HG02759 (cell line): ENCODE measurements around the gene PLA2G3.
"Not testable (repeated sequence)": the region's sequence is repeated elsewhere in the genome, so short reads cannot be mapped to it uniquely, and the experiment has no call there.

Experiments
- ATAC-seq: cut with Tn5 transposase; IDR thresholded peaks from one replicate; pipeline ENCODE4 v1.9.1; 2021; ENCODE audit warnings: mild to moderate bottlenecking, moderate library complexity; ENCODE audit not compliant: unreplicated experiment

PLA2G3 gene, protein sequence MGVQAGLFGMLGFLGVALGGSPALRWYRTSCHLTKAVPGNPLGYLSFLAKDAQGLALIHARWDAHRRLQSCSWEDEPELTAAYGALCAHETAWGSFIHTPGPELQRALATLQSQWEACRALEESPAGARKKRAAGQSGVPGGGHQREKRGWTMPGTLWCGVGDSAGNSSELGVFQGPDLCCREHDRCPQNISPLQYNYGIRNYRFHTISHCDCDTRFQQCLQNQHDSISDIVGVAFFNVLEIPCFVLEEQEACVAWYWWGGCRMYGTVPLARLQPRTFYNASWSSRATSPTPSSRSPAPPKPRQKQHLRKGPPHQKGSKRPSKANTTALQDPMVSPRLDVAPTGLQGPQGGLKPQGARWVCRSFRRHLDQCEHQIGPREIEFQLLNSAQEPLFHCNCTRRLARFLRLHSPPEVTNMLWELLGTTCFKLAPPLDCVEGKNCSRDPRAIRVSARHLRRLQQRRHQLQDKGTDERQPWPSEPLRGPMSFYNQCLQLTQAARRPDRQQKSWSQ

GRCh38 chr22:31139866-31140716 is at the start of gene PLA2G3:
TSS of gene PLA2G3 (minus strand) at chr22:31140508. CDS start at chr22:31140354, 154 bp downstream.
- ATAC-seq = no peak

- ATAC-seq = no peak
Measured at GRCh38 chr22:31187627-31188026, 47.3 kb upstream of the PLA2G3 start.

DNA sequence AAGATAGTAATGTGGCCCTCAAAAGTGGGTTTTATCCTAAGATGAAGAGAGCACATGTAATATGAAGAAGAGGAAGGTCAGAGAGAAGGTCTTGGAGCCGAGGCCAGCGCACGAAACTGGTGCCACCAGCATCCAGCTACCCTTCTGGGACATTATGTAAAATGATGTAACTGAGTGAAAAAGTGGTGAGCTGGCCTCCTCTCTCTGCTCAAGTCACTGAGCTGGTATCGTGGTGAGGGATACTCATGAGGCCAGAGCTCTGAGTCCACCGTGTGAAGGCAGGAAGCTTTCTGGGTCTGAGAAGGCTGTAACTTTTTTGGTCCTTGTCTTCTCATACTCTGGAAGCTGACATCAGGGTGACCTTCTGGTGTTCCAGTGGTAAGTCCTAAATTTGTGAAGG is 44.7 kb upstream of the PLA2G3 start:
- ATAC-seq = no peak

- ATAC-seq = no peak
Measured at GRCh38 chr22:31184015-31184414, 43.7 kb upstream of the PLA2G3 start.

DNA sequence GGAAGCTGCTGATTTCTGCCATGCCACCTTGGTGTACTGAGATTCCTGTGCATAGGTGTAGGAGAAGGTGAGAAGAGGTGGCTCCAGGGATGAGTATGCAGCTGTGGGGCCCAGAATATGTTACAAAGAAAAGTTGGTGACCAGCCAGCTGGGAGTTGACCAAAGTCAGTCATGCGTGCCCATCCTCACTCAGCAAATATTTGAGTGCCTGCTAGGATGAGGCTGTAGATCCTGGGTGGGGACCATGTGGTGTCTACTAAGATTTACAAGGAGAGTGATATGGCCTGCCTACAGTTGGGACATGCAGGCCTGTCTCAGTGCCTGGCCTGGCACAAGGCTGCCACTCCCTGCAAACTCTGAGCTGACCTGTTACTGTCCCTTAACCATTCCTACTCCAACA is 39.0 kb upstream of the PLA2G3 start:
- no peak for ATAC-seq

GRCh38 chr22:31178859-31179258 is 38.6 kb upstream of the PLA2G3 start:
- ATAC-seq = no peak

GRCh38 chr22:31177420-31178162 is 37.3 kb upstream of the PLA2G3 start:
- ATAC-seq = no peak

DNA sequence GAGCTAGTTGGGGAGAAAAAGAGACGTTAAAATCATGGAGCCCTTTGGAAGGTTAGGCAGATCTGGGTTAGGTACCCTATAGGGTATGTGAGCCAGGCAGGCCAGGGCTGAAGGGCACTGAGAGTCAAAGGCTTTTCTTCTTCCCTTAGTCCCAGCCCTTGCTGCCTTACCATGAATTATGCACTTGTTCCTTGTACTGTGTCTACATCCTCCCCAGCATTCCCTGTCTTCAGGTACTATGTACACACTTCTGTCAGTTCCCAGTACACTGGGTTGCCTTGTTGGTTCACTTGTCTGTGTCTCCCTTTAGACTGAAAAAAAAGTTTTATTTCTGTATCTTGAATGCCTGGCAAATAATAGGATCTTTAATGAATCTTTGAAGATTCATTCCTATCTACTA is 36.6 kb upstream of the PLA2G3 start:
- ATAC-seq = no peak

DNA sequence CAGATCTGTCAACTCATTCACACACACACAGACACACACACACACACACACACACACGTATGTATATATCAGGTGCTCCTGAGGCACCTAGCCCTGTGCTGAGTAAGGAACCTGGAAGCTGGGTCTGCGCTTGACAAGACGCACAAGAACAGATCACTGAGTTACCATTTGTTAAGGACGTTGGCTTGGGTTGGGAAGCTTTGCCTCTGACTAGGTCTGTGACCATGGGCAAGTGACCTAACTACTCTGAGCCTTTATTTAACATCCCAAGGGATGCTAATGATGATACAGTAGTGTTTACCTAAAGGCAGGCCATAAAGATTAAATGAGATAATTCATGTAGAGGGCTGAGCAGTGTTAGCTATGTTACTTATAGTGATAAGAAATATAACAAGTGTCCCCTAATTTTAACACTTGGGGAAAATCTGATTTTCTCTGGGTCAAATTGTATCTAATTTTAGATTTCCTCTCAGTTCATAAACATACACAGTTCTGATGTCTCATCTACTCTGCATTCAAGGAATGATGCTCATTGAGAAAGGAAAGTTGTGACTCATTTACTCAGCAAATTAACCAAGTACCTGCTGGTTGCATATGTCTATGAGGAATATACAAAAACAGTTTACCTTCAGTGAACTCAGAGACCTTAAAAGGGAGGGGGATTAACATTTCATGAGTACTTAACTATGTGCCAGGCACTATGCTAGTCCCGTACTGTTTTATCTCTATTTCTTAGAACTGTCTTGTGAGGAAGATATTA is 33.3 kb upstream of the PLA2G3 start:
- ATAC-seq = no peak

DNA sequence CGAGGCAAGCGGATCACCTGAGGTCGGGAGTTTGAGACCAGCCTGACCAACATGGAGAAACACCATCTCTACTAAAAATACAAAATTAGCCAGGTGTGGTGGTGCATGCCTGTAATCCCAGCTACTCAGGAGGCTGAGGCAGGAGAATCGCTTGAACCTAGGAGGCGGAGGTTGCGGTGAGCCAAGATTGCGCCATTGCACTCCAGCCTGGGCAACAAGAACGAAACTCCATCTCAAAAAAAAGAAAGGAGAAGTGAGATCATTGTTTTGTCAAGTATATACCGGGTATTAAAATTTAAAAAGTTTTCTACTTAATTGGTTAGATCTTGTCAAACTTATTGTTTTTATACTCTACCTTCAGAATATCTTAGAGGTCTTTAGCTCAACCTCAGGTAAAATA is 31.4 kb upstream of the PLA2G3 start:
- not testable (repeated sequence) for ATAC-seq

- ATAC-seq = no peak
Measured at GRCh38 chr22:31170971-31171370, 30.7 kb upstream of the PLA2G3 start.

GRCh38 chr22:31162015-31162765 is 21.9 kb upstream of the PLA2G3 start:
- ATAC-seq = no peak

DNA sequence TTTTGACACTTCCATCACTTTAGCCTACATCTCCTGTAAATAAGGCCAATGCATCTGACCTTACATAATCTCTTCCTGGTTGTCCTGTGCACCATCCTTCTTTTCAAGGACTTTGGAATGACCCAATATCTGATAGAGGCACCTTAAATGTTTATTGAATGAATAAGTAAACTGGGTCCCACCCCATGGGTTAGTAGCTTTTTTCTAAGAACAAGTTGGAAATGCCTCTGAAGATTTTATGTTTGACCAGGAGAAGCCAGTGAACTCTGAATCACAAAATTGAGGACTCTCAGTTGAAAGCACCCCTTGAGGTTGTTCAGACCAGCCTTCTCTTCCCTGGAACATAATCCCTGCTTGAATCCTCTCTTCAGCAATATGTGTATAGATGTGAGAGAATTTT is 21.1 kb upstream of the PLA2G3 start:
- ATAC-seq = no peak

GRCh38 chr22:31160328-31160978 is 20.1 kb upstream of the PLA2G3 start:
- ATAC-seq = peak; percentile 45

- no peak for ATAC-seq
Measured at GRCh38 chr22:31155422-31155821, 15.1 kb upstream of the PLA2G3 start.

GRCh38 chr22:31154975-31155374 is 14.7 kb upstream of the PLA2G3 start:
- ATAC-seq = no peak

DNA sequence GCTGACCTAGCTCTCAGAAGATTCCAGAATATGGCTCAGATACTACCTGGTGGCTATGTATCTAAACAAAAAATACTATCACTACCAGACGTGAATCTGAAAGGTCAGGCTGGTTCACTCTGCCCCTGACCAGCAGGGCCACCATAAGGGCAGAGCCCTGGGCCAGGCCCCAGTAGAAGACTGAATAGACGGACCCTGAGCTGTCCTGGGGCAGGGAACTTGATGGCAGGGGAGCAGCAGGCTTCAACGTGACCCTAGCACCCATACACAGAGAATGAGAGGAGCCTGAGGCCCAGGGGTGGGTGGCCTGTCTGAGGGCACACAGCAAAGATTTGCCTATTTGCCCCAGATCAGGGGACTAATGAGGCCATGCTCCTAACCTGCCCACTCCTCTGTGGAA is 13.0 kb upstream of the PLA2G3 start:
- ATAC-seq = no peak

DNA sequence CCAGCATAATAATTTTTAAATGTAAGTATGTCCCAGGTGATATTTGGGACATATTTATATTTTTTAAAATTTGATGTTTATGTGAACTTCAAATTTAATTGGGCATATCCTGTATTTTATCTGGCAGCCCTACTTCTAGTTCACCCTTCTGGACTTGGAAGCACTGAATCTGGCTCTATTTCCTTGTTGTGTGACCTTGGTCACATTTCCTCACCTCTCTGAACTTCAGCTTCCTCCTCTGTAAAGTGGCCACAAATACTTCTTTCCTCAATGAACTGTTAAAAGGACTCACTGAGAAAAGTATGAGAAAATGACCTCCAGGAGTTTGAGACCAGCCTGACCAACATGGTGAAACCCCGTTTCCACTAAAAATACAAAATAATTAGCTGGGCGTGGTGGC is 11.6 kb upstream of the PLA2G3 start:
- ATAC-seq = no peak

GRCh38 chr22:31150615-31151014 is 10.3 kb upstream of the PLA2G3 start:
- ATAC-seq = no peak
